Measurements from ENCODE around the gene DCTN1.

DNA sequence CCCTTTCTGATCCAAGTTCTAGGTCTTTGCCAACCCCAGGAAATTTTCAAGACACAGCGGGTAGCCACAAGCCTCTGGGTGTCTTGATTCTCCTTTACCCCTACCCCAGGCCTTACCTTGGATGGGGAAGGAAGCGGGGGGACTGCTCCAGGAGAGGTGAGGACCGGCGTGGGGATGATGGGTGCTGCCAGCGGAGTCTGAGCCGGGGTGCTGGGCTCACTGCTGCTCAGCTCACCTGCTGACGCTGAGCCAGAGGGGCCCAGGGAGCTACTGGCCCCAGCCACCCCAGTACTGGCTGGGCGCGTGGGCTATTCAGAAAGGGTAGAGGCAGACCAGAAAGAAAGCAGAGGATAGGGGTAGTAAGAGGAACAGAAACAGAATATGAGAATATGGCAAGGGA, 8.7 kb downstream of the DCTN1 start:
- no peak for TF ChIP-seq JUNB (IDR thresholded peaks at IDR 0.05)
- TF ChIP-seq, protein P1, sequence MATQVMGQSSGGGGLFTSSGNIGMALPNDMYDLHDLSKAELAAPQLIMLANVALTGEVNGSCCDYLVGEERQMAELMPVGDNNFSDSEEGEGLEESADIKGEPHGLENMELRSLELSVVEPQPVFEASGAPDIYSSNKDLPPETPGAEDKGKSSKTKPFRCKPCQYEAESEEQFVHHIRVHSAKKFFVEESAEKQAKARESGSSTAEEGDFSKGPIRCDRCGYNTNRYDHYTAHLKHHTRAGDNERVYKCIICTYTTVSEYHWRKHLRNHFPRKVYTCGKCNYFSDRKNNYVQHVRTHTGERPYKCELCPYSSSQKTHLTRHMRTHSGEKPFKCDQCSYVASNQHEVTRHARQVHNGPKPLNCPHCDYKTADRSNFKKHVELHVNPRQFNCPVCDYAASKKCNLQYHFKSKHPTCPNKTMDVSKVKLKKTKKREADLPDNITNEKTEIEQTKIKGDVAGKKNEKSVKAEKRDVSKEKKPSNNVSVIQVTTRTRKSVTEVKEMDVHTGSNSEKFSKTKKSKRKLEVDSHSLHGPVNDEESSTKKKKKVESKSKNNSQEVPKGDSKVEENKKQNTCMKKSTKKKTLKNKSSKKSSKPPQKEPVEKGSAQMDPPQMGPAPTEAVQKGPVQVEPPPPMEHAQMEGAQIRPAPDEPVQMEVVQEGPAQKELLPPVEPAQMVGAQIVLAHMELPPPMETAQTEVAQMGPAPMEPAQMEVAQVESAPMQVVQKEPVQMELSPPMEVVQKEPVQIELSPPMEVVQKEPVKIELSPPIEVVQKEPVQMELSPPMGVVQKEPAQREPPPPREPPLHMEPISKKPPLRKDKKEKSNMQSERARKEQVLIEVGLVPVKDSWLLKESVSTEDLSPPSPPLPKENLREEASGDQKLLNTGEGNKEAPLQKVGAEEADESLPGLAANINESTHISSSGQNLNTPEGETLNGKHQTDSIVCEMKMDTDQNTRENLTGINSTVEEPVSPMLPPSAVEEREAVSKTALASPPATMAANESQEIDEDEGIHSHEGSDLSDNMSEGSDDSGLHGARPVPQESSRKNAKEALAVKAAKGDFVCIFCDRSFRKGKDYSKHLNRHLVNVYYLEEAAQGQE (IDR thresholded peaks at IDR 0.05) = no peak
- TF ChIP-seq, protein P2, sequence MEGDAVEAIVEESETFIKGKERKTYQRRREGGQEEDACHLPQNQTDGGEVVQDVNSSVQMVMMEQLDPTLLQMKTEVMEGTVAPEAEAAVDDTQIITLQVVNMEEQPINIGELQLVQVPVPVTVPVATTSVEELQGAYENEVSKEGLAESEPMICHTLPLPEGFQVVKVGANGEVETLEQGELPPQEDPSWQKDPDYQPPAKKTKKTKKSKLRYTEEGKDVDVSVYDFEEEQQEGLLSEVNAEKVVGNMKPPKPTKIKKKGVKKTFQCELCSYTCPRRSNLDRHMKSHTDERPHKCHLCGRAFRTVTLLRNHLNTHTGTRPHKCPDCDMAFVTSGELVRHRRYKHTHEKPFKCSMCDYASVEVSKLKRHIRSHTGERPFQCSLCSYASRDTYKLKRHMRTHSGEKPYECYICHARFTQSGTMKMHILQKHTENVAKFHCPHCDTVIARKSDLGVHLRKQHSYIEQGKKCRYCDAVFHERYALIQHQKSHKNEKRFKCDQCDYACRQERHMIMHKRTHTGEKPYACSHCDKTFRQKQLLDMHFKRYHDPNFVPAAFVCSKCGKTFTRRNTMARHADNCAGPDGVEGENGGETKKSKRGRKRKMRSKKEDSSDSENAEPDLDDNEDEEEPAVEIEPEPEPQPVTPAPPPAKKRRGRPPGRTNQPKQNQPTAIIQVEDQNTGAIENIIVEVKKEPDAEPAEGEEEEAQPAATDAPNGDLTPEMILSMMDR (IDR thresholded peaks at IDR 0.05) = no peak
- no peak for TF ChIP-seq FOSL2 (IDR thresholded peaks at IDR 0.05)
- TF ChIP-seq FOSL2 (CRISPR knock-in tag; IDR thresholded peaks at IDR 0.05) = no peak
- TF ChIP-seq, protein P3, sequence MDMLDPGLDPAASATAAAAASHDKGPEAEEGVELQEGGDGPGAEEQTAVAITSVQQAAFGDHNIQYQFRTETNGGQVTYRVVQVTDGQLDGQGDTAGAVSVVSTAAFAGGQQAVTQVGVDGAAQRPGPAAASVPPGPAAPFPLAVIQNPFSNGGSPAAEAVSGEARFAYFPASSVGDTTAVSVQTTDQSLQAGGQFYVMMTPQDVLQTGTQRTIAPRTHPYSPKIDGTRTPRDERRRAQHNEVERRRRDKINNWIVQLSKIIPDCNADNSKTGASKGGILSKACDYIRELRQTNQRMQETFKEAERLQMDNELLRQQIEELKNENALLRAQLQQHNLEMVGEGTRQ (IDR thresholded peaks at IDR 0.05) = no peak
- TF ChIP-seq, protein P4, sequence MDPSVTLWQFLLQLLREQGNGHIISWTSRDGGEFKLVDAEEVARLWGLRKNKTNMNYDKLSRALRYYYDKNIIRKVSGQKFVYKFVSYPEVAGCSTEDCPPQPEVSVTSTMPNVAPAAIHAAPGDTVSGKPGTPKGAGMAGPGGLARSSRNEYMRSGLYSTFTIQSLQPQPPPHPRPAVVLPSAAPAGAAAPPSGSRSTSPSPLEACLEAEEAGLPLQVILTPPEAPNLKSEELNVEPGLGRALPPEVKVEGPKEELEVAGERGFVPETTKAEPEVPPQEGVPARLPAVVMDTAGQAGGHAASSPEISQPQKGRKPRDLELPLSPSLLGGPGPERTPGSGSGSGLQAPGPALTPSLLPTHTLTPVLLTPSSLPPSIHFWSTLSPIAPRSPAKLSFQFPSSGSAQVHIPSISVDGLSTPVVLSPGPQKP (IDR thresholded peaks at IDR 0.05; ENCODE audit: low read depth, low read length) = no peak
- TF ChIP-seq EP300 (IDR thresholded peaks at IDR 0.05) = no peak

Data from A549 (cell line).